Activated effector memory CD4-positive, alpha-beta T cell treated with Interleukin-2 at 50 U/mL for 16 hours (primary cell): ENCODE data around the gene NCOA1.
"Not testable (repeated sequence)": the region's sequence is repeated elsewhere in the genome, so short reads cannot be mapped to it uniquely, and the experiment has no call there.

Source experiments
- DNase-seq: peaks from one replicate; pipeline ENCODE4 v3.0.0-alpha.2; 2020

Gene NCOA1

DNA sequence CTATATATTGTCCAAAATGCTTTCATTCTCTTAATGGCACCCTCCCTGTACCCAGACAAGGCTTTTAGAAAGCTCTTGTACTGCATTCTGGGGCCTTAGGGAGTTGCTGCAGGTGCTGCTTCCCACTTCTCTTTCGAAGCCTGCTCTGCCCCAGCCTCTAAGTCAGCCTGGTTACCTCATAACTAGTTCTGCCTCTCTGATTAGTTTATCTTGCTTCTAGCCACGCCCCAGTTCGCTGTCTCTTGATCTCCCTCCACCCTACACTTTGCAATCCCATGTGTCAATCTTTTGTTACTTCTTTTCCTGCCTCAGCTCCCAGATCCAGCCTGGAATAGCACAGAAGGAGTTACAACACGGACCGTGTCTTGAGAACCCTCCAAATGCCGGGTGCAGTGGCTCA, 13.8 kb upstream of the NCOA1 start:
- DNase-seq: no peak

DNA sequence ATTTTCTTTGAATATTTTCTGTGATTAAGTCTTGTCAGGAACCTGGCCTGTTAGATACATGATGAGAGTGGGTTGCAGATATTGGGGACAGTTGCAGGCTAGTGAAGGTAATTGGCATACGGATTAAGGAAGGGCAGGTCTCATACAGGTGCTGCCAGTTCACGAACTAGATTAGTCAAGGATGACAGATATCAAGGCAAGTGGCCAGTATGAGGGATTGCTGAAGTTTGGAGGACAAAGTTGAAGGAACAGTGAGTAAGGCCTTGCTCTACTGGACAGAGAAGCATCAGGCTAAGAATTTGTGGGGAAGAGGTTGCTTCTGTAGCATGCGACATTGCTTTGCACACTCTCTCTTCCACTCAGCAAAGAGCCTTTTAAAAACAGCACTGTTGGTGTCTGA, 12.8 kb upstream of the NCOA1 start:
- DNase-seq: no peak

DNA sequence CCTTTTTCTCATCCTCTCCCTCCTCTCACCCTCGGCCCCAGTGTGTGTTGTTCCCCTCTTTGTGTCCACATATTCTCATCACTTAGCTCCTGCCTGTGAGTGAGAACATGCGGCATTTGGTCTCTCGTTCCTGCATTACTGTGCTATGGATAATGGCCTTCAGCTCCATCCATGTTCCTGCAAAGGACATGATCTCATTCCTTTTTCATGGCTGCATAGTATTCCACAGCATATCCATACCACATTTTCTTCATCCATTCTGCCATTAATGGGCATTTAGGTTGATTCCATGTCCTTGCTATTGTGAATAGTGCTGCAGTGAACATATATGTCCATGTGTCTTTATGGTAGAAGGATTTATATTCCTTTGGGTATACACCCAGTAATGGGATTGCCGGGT, 10.8 kb upstream of the NCOA1 start:
- no peak for DNase-seq

DNA sequence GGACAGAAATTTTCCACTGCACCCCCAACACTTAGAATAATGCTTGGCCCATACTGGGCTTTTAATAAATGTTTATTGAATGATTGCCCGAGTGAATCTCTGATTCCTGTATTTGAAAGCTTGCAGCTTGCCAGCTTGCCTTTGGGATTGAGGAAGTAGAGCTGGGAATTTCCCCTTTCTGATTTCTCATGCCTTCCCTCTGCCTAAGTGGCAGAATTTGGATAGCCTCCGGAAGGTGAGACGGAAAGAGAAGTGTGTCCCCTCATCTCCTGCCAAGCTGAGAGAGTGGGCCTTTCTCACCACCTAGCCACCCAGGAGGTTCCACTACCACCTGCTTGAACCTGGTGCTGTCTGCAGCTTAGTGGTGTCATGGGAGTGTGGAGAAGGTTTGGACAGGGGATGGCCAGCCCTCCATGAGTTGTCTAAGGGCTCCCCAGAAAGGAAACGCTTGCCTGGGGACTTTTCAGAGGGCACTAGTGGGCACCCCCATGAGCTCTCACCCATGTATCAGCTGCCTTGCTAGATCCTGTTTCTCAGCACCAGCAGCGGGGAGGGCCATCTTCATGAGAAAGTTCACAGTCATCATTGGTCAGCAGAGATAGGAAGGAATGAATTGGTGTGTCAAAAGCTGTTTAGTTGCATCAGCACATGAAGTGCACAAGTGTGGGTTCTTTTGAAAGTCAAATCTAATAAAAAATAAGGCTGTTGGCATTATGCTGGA, 8.6 kb upstream of the NCOA1 start:
- no peak for DNase-seq

DNA sequence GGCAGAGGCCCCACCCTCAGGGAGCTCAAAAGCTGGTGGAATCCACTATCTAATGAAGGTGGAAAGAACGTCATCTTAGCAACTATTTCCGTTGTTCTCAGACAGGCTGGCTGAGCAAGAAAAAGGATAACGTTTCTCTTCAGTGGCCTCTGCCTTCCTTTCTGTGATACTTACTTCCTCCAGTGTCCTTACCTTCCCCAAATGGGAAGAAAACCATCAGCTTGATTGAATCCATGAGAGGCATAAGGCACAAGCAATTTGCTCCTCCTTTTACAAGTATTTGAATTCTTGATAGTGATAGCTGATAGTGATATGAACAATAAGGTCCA, 8.1 kb upstream of the NCOA1 start:
- no peak for DNase-seq

DNA sequence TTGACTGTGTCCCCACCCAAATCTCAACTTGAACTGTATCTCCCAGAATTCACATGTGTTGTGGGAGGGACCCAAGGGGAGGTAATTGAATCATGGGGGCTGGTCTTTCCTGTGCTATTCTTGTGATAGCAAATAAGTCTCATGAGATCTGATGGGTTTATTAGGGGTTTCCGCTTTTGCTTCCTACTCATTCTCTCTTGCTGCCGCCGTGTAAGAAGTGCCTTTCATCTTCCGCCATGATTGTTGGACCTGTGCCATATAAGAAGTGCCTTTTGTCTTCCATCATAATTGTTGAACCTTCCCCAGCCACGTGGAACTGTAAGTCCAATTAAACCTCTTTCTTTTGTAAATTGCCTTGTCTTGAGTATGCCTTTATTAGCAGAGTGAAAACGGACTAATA, 6.4 kb upstream of the NCOA1 start:
- DNase-seq: not testable (repeated sequence)

DNA sequence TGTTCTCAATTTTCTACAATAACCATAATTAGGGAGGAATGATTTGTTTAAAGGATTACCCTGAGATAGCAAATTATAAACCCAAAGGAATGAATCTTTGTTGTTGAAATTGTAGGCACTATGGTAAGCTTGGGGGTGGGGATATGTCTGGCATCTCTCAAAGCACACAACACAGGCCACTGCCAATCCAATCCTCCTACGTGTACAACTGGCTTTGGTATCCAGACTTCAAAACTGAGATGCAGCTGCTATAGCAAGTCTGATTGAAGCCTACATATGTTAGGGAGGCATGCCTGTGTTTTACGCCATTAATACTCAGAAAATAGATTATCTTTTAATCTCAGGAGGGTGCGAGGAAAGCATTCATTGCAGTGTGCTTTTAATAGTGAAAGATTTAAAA, 5.9 kb upstream of the NCOA1 start:
- DNase-seq: no peak

DNA sequence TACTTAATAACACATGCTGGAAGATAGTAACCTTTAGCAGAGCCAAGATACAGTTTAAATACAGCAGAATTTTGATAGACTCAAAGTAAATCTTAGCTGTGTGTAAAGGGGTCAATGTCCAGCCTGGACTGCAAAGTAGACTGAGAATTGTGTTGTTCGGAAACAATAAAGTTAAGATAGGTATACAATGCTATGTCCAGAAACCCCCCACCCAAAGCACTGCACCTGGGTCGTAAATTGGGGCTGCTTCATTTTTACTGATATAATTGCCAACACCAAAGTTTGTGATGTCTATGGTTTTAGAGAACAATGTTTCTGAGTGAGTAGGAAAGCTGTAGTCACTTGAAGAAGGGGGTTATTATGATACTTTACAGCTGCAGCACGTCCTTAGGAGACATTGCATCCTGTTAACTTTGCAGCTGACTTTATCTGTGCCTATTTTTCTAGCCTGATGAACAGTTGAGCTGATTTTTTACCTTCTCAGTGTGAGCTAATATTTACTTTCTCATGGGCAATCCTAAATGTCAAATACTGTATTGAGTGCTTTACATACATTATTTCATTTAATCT, 4.3 kb upstream of the NCOA1 start:
- no peak for DNase-seq

DNA sequence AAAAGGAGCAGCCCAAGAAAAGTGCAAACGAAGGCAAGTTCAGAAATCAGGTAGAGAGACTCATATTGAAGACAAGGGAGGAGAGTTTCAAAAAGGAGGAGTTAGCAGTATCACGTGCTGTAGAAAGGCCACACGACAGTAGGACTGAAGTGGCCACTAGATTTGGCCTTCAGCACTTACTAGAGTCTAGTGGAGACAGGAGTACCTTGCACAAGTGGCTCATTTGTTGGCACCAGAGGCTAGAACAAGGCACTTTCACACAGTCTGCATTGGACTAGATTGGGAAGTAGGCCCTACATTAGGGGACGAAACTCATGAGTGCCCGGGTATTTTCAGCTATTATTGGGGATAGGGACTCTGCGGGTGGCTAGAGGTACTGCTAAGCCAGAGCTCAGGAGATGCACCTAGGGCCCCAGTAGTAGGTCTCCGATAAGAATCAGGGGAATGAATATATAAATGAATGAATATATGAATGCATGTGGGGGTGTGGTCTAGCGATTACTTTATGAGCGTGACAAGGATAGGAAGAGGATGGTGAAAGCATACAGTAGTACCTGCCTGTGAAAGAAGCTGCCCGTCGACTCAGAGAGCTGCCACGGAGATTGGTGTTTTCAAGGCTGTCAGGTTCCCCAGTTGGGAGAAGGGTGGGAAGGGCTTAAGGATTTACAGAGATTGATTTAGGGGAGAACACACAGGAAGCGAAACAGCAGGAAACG, 1.4 kb upstream of the NCOA1 start:
- no peak for DNase-seq

DNA sequence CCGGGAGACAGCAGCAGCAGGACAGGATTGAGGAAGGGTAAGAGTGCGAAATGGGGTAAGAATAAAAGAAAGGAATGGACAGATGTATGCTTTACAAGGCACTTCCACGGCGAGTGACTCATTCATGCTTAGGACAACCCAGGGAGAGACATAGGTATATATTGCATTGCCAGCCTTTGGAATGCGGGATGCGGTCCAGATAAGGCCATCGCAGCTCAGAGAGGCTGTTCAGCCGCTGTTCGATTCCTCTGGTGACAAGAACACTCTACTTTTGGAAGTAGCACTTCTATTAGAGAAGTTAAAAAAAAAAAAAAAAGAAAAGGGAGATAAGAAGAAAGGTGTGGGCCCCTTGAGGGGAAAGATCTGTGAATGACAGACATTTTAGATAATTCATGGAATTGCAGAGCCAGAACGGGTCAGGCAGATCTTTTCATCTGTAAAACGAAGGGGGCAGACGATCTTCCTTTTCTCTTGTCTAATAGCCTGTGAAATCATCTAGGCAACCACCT, 819 bp upstream of the NCOA1 start:
- no peak for DNase-seq

DNA sequence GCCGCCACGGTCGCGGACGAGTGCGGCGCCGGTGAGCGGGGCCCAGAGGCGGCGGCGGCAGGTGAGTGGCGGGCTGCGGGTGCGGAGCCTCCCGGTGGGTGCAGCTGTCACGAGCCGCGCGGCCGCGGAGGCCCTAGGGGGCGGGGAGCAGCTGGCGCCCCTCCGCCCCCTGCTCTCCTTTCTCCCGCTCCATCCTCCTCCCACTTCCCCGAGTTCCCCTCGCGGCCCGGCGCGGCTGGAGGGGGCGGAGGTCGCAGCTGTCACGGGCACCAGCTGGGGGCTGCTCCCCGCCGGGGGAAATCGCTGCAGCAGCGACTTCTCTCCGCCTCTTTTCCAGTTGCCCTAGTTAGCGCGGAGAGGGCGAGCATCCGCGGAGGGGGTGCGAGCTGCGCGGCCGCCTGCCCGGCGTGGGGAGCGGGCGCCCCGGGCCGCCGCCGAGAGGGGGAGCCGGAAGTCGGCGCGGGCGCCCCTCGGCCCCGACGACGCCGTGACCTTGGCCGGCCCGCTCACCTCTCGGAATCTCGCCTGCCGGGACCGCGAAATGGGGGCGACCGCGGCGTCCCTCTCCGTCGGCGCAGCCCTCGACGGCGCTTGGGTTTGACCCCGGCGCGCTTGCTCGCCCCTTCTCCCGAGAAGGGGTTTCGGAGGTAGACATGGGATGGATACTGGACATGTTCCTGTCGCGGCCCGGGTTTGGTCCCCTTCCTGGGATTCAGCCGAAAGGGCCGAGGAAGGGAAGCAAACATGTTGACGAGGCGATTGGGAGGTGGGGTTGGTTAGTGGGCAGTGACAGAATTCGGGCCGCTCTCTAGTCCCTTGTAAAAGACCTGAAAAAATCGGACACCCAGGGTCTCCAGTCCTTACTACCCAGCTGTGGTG, 727 bp downstream of the NCOA1 start:
- DNase-seq: peak; percentile 49

DNA sequence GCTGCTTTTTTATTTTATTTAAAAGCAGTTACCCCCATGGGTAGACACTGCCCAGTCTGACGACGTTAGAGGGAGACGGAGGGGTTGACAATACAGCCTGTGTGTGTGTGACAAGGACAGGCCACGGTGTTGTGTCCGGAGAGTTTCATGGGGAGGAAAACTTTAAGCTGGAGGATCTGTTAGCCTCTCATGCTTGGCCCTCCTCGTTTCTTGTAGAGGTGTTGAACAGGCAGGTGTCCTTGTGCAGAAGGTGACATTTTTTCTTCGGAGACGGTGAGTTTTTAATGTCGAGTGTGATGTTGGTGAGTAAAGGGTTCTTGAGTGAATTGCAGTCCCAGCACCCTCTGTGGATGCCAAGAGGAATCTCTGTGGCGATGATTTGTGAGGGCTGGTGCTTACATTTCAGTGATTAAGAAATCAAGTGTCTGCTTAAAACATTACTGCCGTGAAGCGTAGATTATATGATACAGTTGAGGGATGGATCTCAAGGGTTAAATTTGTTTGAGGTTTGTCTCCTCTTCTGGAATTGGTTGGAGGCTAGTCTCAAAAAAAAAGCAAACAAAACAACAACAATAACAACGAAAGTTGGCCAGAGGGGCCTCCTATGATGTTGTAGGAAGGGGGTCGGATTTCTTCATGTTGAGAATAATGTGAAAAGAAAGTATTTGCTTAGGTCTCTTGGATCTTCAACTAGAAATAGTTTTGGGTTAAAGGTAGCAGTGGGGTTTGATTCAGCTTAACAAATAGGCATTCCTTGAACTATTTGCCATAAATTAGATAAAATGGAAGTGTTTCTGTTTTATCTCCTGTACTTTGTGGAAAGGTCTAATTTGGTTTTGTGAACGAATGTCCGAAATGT, 1.6 kb downstream of the NCOA1 start:
- no peak for DNase-seq

DNA sequence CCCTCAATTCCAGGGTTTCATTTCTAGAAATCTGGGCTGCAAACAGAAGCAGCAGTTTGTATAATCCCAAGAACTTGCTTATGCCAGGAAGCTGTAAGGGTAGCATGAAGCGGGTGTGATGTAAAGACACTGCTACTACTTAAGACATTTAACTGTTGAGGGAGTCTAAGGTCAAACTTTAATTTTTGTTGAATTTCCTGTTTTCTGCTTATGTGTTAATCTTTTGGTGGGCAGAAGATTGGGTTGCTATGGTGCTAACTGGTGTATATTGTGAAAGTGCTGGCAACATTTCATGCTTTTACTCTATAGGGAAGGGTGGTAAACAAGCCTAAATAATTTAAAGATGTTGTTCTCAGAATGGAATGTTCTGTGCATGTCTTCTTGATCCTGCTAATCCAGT, 2.7 kb downstream of the NCOA1 start:
- no peak for DNase-seq

DNA sequence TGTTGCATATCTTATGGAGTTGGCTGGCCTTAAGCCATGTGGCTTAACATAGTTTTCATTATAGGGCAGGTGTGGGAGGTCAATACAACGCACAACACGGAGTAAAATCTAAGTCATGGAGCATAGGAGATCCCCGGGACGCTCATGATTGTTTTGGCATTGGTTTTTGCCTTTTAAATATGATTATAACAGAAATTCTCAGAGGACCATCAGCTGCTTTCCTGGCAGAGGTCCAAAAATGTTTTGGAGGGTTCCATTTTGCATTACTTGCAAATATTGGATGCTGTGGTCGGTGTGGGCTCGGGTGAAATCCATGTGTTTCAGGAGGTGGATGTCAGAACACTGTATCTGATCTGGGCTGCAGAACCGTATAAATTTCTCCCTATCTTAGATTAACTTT, 3.4 kb downstream of the NCOA1 start:
- DNase-seq: no peak

DNA sequence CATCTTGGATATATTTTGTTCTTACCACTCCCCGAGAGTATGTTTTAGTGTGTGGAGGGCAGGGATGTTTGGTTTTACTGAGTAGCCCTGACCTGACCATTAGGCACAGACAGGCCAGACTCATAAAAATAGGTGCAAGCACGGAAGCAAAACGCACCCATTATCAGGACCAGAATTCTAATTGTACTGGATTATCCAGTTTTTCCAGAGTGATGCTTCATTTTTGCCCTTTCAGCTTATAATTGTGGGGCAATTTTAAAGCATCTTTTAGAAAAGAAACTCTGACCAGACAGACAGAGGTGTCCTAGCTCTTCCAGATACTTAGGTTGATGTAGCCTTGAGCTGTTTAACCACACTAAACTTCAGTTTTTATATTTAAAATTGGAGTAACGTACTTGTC, 4.4 kb downstream of the NCOA1 start:
- DNase-seq: no peak

DNA sequence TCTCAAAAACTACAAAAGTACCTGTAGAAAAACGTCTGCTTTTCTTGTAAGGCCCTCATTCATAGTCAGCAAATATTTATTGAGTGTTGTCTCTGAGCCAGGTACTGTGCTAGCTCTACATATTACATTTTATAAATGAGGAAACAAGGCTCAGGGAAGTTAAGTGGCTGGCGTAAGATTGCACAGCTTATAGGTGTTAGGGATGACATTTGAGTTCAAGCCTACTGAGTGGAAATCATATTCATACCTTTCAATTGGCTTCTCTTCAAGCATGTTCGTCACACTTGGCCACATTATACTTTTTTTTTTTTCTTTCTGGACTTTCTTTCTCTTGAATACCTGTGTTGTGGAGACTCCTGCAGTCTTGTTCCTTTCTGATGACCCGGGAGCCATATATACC, 5.9 kb downstream of the NCOA1 start:
- no peak for DNase-seq

DNA sequence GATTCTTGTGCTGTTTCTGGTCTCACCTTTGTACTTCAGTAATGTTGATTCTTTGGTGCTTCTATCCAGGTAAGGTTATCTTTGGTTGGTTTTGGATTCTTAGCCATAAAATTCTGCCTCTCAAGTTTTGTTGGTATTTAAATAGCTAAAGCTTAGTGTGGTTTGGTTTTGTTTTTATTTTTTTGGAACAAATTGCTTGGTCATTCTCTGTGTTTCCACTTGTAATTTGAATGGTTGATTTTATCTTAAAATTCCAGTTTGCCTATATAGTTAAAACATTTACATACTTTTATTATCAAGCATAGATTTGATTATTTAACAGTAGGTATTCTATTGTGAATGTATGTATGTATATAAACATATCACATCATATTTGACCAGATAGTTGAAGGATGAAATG, 6.6 kb downstream of the NCOA1 start:
- no peak for DNase-seq

DNA sequence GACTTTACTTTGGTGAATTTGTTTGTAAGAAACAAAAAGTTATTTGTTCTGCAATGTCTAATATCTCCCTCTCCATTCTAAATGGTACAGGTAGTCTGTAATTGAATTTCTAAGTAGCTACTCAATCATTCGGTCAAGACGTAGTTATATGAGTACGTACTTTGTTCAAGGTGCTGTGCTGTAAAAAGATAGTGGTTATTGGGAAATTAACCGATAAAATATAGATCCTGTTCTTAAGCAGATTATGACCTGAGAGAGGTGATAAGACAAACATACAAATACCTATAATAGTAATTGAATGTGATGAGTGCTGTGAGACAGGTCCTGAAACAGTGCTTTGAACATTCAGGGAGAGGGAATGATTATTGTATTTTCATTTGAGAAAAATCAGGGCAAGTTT, 7.1 kb downstream of the NCOA1 start:
- no peak for DNase-seq

DNA sequence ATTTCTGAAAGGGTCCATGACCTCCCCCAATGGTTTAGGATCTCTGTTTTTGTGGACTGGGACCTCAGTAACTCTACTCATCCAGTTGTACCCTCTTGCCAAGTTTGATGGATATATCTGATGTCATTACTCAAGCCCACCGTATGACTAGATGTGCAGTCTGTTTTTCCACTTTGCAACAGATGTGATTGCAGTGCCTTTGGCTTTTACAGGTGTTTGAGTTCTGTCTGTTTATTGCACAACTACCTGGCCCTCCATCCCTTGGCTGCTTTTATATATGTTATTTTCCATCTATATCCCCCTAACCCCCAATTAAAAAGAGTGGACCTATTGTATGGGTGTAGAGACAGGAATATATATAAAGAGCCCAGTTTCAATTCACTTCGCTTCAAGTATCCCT, 10.8 kb downstream of the NCOA1 start:
- no peak for DNase-seq

DNA sequence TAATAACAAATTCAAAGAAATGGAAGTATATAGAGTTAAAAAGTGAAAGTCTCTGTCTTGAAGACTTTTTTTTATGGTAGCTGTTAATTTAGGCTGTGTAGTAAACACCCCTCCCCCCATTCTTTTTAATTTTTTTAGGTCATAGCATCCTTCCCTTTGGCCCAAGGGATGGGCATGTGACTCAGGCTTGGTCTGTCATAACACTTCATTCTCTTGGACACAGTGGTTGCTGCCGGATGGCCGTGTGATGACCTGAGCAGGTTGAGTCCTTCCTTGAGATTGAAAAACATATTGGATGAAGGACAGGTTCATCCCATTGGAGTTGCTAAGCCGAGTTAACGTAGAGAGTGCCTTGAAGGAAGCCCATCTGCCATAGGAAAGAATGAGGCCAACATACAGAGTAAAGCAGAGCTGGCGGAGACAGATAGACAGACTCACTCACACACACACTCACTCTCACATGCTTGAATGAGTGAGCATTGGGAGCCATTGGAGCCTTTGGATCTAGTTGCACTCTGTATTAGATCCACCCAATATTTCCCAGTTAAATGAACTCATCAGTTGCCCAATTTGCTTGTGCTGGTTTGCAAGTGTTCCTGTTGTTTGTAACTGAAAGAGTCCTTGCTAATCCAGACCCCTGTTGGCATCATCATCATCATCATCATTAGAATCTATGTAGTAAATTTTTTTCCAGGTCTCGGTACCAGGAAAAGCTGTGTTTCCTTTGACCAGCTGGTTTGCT, 14.7 kb downstream of the NCOA1 start:
- no peak for DNase-seq

DNA sequence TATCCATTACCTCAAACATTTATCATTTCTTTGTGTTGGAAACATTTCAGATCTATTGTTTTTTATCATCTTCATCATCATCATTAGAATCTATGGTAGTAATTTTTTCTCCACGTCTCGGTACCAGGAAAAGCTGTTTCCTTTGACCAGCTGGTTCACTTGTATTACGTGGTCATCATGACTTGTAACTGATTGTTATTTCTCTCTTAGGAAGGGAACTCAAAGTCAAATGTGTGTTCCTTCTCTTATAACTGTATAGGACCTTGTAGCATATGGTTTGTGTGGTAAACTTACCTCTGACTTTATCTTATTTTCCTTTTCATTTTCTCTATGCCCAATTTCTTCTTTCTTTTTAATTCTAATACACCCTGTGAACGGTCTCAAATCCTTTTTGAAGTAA, 16.5 kb downstream of the NCOA1 start:
- DNase-seq: no peak

DNA sequence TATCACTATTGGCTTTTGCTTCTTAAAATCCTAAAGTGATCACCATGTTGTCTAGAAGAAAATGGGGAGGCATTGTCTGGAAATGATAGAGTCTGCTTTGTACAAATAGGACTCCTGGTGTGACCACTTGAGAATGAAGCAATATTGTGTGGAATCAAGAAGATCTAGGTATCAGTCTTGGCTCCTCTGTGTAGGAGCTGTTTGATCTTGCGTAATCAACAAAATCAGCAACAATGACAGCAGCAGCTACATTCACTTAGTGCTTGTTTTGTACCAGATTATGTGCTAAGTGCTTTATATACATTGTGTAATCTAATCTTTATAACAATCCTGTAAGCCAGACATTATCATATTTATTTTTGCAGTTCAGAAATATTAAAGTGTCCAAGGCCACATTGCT, 17.8 kb downstream of the NCOA1 start:
- DNase-seq: no peak
